Smooth muscle cell (in vitro differentiated cells): ENCODE data around the gene CCM2. TPM values are rescaled to one million over a fixed set of nuclear protein-coding genes. Genes with fewer than 3 reads are reported as not detected.

ENCODE experiments used
- DNase-seq: peaks from one replicate; lab custom pipeline; 2025; ENCODE audit not compliant: unreplicated experiment; lab: John Stamatoyannopoulos, UW
- H2AFZ ChIP-seq: fragments of 200-600 bp; sonication (generic); 2 replicates; pipeline ENCODE4 v1.6.0; 2016; ENCODE audit warnings: antibody characterized with exemption, low read depth, mild to moderate bottlenecking
- H3F3A ChIP-seq: fragments of 200-600 bp; sonication (generic); 2 replicates; pipeline ENCODE4 v1.6.0; 2017; ENCODE audit warnings: antibody characterized with exemption, low read depth
- H3K27ac ChIP-seq: fragments of 200-600 bp; sonication (generic); 2 replicates; pipeline ENCODE4 v1.5.1; 2016; ENCODE audit warnings: low read depth, mild to moderate bottlenecking
- H3K27me3 ChIP-seq: fragments of 200-600 bp; sonication (generic); 2 replicates; pipeline ENCODE4 v1.6.1; 2016; ENCODE audit warnings: low read depth, mild to moderate bottlenecking
- H3K36me3 ChIP-seq: fragments of 200-600 bp; sonication (generic); 2 replicates; pipeline ENCODE4 v1.5.1; 2016; ENCODE audit warnings: low read depth
- H3K4me1 ChIP-seq: fragments of 200-600 bp; sonication (generic); 2 replicates; pipeline ENCODE4 v1.5.1; 2016; ENCODE audit warnings: low read depth
- H3K4me2 ChIP-seq: fragments of 200-600 bp; sonication (generic); 2 replicates; pipeline ENCODE4 v1.6.0; 2016; ENCODE audit warnings: mild to moderate bottlenecking
- H3K4me3 ChIP-seq: fragments of 200-600 bp; sonication (generic); 2 replicates; pipeline ENCODE4 v1.5.1; 2016; ENCODE audit warnings: mild to moderate bottlenecking
- H3K79me2 ChIP-seq: fragments of 200-600 bp; sonication (generic); 2 replicates; pipeline ENCODE4 v1.6.0; 2016; ENCODE audit warnings: low read depth, mild to moderate bottlenecking
- H3K9ac ChIP-seq: fragments of 200-600 bp; sonication (generic); 2 replicates; pipeline ENCODE4 v1.6.0; 2016; ENCODE audit warnings: low read depth
- H3K9me3 ChIP-seq: fragments of 200-600 bp; sonication (generic); replicated peaks from 2 replicates; pipeline ENCODE4 v1.5.1; 2016; ENCODE audit warnings: low read depth
- H4K20me1 ChIP-seq: fragments of 200-600 bp; sonication (generic); 2 replicates; pipeline ENCODE4 v1.6.0; 2016; ENCODE audit warnings: low read depth
- WGBS: methylation state at CpG from one replicate; pipeline ENCODE4 v1.1.7; 2016; ENCODE audit warnings: low lambda C conversion rate; 5-methylcytosine and 5-hydroxymethylcytosine counted together
- polyA plus RNA-seq: library from polyadenylated mRNA; unstranded; fragments of >200 nt; fragmentation: Nextera tagmentation; extraction: Ambion mirVana; gene quantifications from 2 replicates; pipeline ENCODE4 v1.2.1, GENCODE V29; 2016
- total RNA-seq: library from RNA; depleted of rRNA; stranded (reverse); fragments of >200 nt; gene quantifications from 2 replicates; pipeline ENCODE4 v1.2.3, GENCODE V29; 2014
- TF ChIP-seq, protein P1 (sequence below): fragments of 200-600 bp; sonication (generic); IDR thresholded peaks from 2 replicates; pipeline ENCODE4 v1.5.1; 2017; ENCODE audit warnings: borderline replicate concordance, mild to moderate bottlenecking, antibody characterized with exemption; ENCODE audit not compliant: insufficient read depth, poor library complexity, severe bottlenecking

The CCM2 gene
- total and polyA plus RNA-seq, 2 experiments from 2014 or later, result 32.6 to 85.5 TPM

DNA sequence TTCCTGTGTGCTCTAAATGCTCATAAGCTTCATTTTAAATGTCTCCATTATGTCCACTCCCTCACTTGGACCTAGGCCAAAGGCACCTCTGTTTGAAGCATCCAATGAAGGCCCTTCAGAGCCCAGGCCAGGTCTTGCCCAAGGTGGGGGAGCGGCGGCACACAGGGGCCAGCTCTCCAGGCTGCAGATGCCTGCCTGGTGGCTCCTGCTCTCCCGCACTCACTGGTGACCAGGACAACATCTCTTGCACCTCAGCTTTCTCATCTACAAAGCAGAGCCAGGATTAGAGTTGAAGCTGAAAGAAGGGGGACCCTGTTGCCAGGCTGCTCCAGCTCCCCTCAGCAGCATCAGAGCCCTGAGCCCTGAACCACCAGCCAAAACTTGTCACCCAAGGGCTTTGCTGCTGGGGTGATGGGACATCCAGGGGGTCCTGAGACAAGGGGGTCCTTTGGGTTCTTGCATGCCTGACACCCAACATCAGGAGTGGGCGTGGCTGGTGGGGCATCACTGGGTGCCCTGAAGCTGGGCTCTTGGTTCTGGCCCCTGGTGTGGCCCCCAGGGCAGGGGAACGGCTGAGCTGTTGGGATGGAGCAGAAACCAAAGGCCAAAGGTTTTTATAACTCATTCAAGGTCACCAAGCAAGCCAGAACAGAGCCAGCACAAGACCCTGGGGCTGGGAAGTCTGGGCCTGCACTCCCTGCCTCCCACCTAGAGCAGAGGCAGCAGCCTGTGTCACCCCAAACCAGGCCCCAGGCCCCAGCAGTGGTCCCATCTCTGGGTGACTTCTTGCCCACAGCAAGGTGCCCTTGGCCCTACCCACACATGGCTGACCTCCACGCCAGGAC, 87.5 kb downstream of the CCM2 start:
- H3F3A ChIP-seq, result no peaks in the 10 kb centered on the region
- H3K27ac ChIP-seq, result no peak overlapping the region
- no peaks in the 10 kb centered on the region for H3K79me2 ChIP-seq
- no peak overlapping the region for H3K9ac ChIP-seq
- H3K4me2 ChIP-seq, result peak overlapping the region; percentile 97
- TF ChIP-seq, protein P1, sequence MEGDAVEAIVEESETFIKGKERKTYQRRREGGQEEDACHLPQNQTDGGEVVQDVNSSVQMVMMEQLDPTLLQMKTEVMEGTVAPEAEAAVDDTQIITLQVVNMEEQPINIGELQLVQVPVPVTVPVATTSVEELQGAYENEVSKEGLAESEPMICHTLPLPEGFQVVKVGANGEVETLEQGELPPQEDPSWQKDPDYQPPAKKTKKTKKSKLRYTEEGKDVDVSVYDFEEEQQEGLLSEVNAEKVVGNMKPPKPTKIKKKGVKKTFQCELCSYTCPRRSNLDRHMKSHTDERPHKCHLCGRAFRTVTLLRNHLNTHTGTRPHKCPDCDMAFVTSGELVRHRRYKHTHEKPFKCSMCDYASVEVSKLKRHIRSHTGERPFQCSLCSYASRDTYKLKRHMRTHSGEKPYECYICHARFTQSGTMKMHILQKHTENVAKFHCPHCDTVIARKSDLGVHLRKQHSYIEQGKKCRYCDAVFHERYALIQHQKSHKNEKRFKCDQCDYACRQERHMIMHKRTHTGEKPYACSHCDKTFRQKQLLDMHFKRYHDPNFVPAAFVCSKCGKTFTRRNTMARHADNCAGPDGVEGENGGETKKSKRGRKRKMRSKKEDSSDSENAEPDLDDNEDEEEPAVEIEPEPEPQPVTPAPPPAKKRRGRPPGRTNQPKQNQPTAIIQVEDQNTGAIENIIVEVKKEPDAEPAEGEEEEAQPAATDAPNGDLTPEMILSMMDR, result no peak
- WGBS, result 96% methylated on average over 6 of the region's 6 CpGs
- no peak overlapping the region for H2AFZ ChIP-seq
- no peak for DNase-seq
- H3K9me3 ChIP-seq, result no peaks in the 10 kb centered on the region
- H3K36me3 ChIP-seq, result no peaks in the 10 kb centered on the region
- H3K4me3 ChIP-seq, result no peak overlapping the region
- H3K4me1 ChIP-seq, result no peaks in the 10 kb centered on the region
- no peaks in the 10 kb centered on the region for H4K20me1 ChIP-seq
- H3K27me3 ChIP-seq, result no peaks in the 10 kb centered on the region

DNA sequence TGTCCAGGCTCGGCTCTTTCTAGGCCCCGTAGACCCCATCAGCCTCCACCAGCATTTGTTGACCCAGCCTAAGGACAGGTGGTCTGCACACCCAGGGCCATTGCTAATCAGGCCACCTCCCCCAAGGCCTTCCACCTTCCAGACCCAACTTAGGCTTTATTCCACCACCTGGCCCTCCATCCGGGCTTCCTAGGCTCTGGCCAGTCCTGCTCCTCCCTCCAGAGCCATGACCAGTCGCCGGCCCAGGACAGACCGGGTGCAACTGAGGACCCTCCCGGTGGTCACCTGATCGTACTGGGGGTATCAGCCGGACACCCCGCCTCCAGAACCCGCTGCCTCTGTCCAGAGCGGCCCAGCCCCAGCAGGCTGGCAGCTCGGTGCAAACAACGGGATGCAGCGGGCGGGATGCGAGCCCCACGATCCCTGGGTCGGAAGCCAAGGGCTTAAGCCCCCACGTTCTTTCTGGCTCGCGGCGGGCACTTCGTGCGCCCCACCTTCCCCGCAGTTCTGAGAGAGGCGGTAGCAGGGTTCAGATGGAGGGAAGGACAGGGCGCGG, 88.2 kb downstream of the CCM2 start:
- DNase-seq, result no peak
- Histone ChIP-seq H3K36me3 (no peaks in the 10 kb centered on the region), H3K27ac (no peak overlapping the region), H3K4me3 (peak overlapping the region; percentile 76), H3K9ac (no peak overlapping the region), H3K79me2 (no peaks in the 10 kb centered on the region), H4K20me1 (no peaks in the 10 kb centered on the region), H2AFZ (no peak overlapping the region), H3K4me2 (peak overlapping the region; percentile 97), H3K27me3 (no peaks in the 10 kb centered on the region), H3K4me1 (no peaks in the 10 kb centered on the region), H3K9me3 (no peaks in the 10 kb centered on the region), H3F3A (no peaks in the 10 kb centered on the region)
- 60% methylated on average over 26 of the region's 29 CpGs for WGBS
- TF ChIP-seq, protein P1, result no peak

DNA sequence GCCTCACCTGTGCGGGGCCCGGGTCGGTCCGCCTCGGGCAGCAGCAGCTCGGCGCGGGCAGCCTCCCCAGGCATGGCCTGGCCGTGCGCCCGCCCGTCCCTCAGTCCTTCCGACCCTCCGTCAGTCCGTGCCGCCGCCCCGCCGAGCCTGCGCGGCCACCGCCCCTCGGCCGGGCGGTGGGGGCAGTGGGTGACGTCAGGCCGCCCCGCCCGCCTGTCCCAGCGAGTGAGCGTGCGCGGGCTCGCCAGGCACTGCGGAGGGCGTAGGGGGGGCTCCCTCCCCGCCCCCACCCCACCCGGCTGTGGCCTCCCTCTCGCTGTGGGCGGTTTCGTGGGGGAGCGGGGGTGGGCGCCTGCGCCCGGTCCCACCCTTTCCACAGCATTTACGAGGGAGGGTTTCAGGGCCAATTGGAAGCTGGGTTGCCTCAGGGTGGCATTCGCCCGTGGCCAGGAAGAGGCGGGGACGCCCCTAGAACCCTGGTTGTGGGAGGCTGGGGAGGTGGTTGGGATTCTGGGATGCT, 88.9 kb downstream of the CCM2 start, which contains the start of gene NACAD:
Gene NACAD (minus strand): TSS at position 149 of the 520 bp plus-strand sequence. CDS start 75 bp downstream, at position 74.
- TF ChIP-seq, protein P1, result no peak
- 0% methylated on average over 4 of the region's 50 CpGs for WGBS

More for the DNA sequence above, 88.9 kb downstream of the CCM2 start, which contains the start of gene NACAD:
- H3K36me3 ChIP-seq, result no peaks in the 10 kb centered on the region
- peak within 1 kb of the TSS; percentile 81 for H2AFZ ChIP-seq
- H3K27me3 ChIP-seq, result no peaks in the 10 kb centered on the region
- no peaks in the 10 kb centered on the region for H3F3A ChIP-seq
- no peaks in the 10 kb centered on the region for H3K79me2 ChIP-seq
- peak within 1 kb of the TSS; percentile 97 for H3K4me2 ChIP-seq
- H3K4me3 ChIP-seq, result peak within 1 kb of the TSS; percentile 76
- H3K9ac ChIP-seq, result no peak within 1 kb of the TSS
- DNase-seq, result peak; percentile 30
- no peaks in the 10 kb centered on the region for H4K20me1 ChIP-seq
- H3K4me1 ChIP-seq, result no peaks in the 10 kb centered on the region
- no peaks in the 10 kb centered on the region for H3K9me3 ChIP-seq
- no peak within 1 kb of the TSS for H3K27ac ChIP-seq
